ENCODE results near the gene SLC39A11.

The SLC39A11 gene

DNA sequence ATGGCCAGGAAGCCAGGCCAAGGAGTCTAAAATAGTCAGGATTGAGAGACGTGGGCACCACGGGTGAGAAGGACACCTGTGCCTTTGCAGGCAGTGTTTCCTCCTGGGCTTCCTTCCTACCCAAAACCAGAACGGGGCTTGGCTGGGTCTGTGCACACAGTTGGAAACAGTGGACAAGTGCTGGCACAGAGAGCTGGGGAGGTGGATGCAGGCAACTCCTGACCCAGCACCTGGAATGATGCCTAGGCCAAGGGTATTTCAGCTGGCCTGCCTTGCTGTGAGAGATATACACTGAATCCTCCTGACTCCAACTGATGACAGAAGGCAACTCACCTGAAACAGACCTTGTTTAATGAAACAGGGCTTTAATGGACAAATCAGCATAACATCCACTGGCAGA lies 186.2 kb downstream of the SLC39A11 start:
- Histone ChIP-seq H2AFZ (ENCODE audit: low read depth, low read length) (no peak overlapping the region), H3K18ac (ENCODE audit: low read depth in 1 of 2, low read length in 2 of 2) (no peak overlapping the region), H3K27me3 (ENCODE audit: control insufficient read depth in 1 of 2, insufficient read depth in 1 of 2, low read length in 2 of 2) (no peaks in the 10 kb centered on the region), H3K4me3 (ENCODE audit: insufficient read depth in 1 of 2, low read depth in 1 of 2, low read length in 2 of 2) (no peak overlapping the region), H2BK5ac (ENCODE audit: low read depth, low read length, poor library complexity, severe bottlenecking) (no peak overlapping the region), H2BK15ac (ENCODE audit: low read depth, poor library complexity, severe bottlenecking) (no peak overlapping the region), H4K91ac (ENCODE audit: low read length) (no peak overlapping the region), H2AK5ac (ENCODE audit: low read length, severe bottlenecking) (no peak overlapping the region), H2BK12ac (ENCODE audit: low read length in 2 of 2) (no peak overlapping the region), H3K79me1 (replicated peaks; ENCODE audit: low read length, poor library complexity, severe bottlenecking) (no peaks in the 10 kb centered on the region), H3K4ac (ENCODE audit: low read depth in 1 of 2, low read length in 2 of 2) (no peak overlapping the region), H3K23ac (ENCODE audit: low read length in 2 of 2) (no peak overlapping the region), H3K27ac (ENCODE audit: low read length, poor library complexity, severe bottlenecking) (no peak overlapping the region), H4K8ac (ENCODE audit: low read length) (no peak overlapping the region), H3K9ac (ENCODE audit: low read length) (no peak overlapping the region), H3K9me3 (ENCODE audit: control insufficient read depth, low read length) (no peaks in the 10 kb centered on the region), H2BK120ac (ENCODE audit: low read depth, low read length) (no peak overlapping the region), H3K36me3 (ENCODE audit: control insufficient read depth in 1 of 2, insufficient read depth in 2 of 2, low read depth in 1 of 2, low read length in 2 of 2) (peaks cover 0 to 4% of the 10 kb centered on the region in 2 experiments), H3K14ac (ENCODE audit: low read length in 2 of 2) (no peak overlapping the region), H3K4me1 (ENCODE audit: control insufficient read depth, insufficient read depth, low read depth, low read length) (peaks cover 7% of the 10 kb centered on the region), H3K4me2 (ENCODE audit: low read length, poor library complexity, severe bottlenecking) (no peak overlapping the region)
- WGBS, result 89% methylated on average over 3 of the region's 3 CpGs
- DNase-seq, result no peak

DNA sequence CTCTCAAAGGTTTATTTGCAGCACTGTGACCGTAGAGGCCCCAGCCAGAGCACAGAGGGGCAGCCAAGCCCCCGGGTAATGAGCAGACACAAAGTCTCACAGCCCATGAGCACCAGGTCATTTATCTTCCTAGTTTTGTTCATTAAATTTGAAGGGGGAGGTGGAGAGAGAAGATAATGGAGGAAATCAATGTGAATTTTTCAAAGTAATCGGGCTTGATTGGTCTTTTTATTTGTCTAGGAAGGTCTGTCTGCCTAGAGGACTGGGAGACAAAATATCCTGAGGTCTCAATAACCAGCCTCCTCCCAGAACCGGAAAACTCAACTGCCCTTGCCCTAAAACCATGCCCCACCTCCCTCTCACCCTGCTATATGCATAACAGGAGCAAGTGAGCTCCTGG lies 189.0 kb downstream of the SLC39A11 start:
- 71% methylated on average over 4 of the region's 4 CpGs for WGBS
- no peak overlapping the region for H4K91ac ChIP-seq (ENCODE audit: low read length)
- H3K79me1 ChIP-seq (replicated peaks; ENCODE audit: low read length, poor library complexity, severe bottlenecking), result no peaks in the 10 kb centered on the region
- H3K4me1 ChIP-seq (ENCODE audit: control insufficient read depth, insufficient read depth, low read depth, low read length), result peaks cover 7% of the 10 kb centered on the region
- no peak overlapping the region for H3K23ac ChIP-seq (ENCODE audit: low read length in 2 of 2)
- no peak overlapping the region for H3K4me2 ChIP-seq (ENCODE audit: low read length, poor library complexity, severe bottlenecking)
- no peak overlapping the region for H3K18ac ChIP-seq (ENCODE audit: low read depth in 1 of 2, low read length in 2 of 2)
- no peak overlapping the region for H2AFZ ChIP-seq (ENCODE audit: low read depth, low read length)
- H2BK12ac ChIP-seq (ENCODE audit: low read length in 2 of 2), result no peak overlapping the region
- H2BK5ac ChIP-seq (ENCODE audit: low read depth, low read length, poor library complexity, severe bottlenecking), result no peak overlapping the region
- no peak overlapping the region for H4K8ac ChIP-seq (ENCODE audit: low read length)
- H3K4me3 ChIP-seq (ENCODE audit: insufficient read depth in 1 of 2, low read depth in 1 of 2, low read length in 2 of 2), result no peak overlapping the region
- H3K27me3 ChIP-seq (ENCODE audit: control insufficient read depth in 1 of 2, insufficient read depth in 1 of 2, low read length in 2 of 2), result no peaks in the 10 kb centered on the region
- H3K9me3 ChIP-seq (ENCODE audit: control insufficient read depth, low read length), result no peaks in the 10 kb centered on the region
- no peak overlapping the region for H2BK15ac ChIP-seq (ENCODE audit: low read depth, poor library complexity, severe bottlenecking)
- no peak overlapping the region for H3K27ac ChIP-seq (ENCODE audit: low read length, poor library complexity, severe bottlenecking)
- H3K14ac ChIP-seq (ENCODE audit: low read length in 2 of 2), result no peak overlapping the region
- no peak overlapping the region for H2AK5ac ChIP-seq (ENCODE audit: low read length, severe bottlenecking)
- H2BK120ac ChIP-seq (ENCODE audit: low read depth, low read length), result no peak overlapping the region
- no peak overlapping the region for H3K4ac ChIP-seq (ENCODE audit: low read depth in 1 of 2, low read length in 2 of 2)
- peaks cover 0 to 3% of the 10 kb centered on the region in 2 experiments for H3K36me3 ChIP-seq (ENCODE audit: control insufficient read depth in 1 of 2, insufficient read depth in 2 of 2, low read depth in 1 of 2, low read length in 2 of 2)
- no peak for DNase-seq
- no peak overlapping the region for H3K9ac ChIP-seq (ENCODE audit: low read length)

DNA sequence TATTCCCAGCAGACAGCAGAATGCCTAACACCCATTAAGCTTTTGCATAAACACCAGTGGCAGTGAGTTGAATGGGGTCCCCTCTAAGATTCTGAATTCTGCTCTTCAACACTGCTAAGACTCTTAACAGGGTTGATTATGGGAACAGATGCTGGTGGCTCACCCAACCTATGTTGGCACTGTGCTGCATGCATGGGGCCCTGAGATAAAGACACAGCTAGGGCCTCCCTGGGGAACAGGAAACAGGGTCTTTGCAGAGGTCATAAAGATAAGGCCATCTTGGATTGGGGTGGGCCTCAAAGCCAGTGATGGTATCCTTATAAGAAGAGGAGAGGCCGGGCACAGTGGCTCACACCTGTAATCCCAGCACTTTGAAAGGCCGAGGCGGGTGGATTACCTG lies 190.8 kb downstream of the SLC39A11 start:
- H2BK120ac ChIP-seq (ENCODE audit: low read depth, low read length), result no peak overlapping the region
- no peaks in the 10 kb centered on the region for H3K36me3 ChIP-seq (ENCODE audit: control insufficient read depth in 1 of 2, insufficient read depth in 2 of 2, low read depth in 1 of 2, low read length in 2 of 2)
- no peak overlapping the region for H2BK12ac ChIP-seq (ENCODE audit: low read length in 2 of 2)
- H3K4ac ChIP-seq (ENCODE audit: low read depth in 1 of 2, low read length in 2 of 2), result no peak overlapping the region
- H3K23ac ChIP-seq (ENCODE audit: low read length in 2 of 2), result no peak overlapping the region
- no peaks in the 10 kb centered on the region for H3K4me1 ChIP-seq (ENCODE audit: control insufficient read depth, insufficient read depth, low read depth, low read length)
- H2BK5ac ChIP-seq (ENCODE audit: low read depth, low read length, poor library complexity, severe bottlenecking), result no peak overlapping the region
- H3K4me2 ChIP-seq (ENCODE audit: low read length, poor library complexity, severe bottlenecking), result no peak overlapping the region
- H3K9ac ChIP-seq (ENCODE audit: low read length), result no peak overlapping the region
- DNase-seq, result no peak
- H3K14ac ChIP-seq (ENCODE audit: low read length in 2 of 2), result no peak overlapping the region
- no peaks in the 10 kb centered on the region for H3K27me3 ChIP-seq (ENCODE audit: control insufficient read depth in 1 of 2, insufficient read depth in 1 of 2, low read length in 2 of 2)
- H3K4me3 ChIP-seq (ENCODE audit: insufficient read depth in 1 of 2, low read depth in 1 of 2, low read length in 2 of 2), result no peak overlapping the region
- no peaks in the 10 kb centered on the region for H3K79me1 ChIP-seq (replicated peaks; ENCODE audit: low read length, poor library complexity, severe bottlenecking)
- H2AFZ ChIP-seq (ENCODE audit: low read depth, low read length), result no peak overlapping the region
- no peak overlapping the region for H4K91ac ChIP-seq (ENCODE audit: low read length)
- no peak overlapping the region for H2AK5ac ChIP-seq (ENCODE audit: low read length, severe bottlenecking)
- no peak overlapping the region for H3K18ac ChIP-seq (ENCODE audit: low read depth in 1 of 2, low read length in 2 of 2)
- no peak overlapping the region for H4K8ac ChIP-seq (ENCODE audit: low read length)
- H3K9me3 ChIP-seq (ENCODE audit: control insufficient read depth, low read length), result no peaks in the 10 kb centered on the region
- WGBS, result 100% methylated on average over 1 of the region's 3 CpGs
- no peak overlapping the region for H2BK15ac ChIP-seq (ENCODE audit: low read depth, poor library complexity, severe bottlenecking)
- no peak overlapping the region for H3K27ac ChIP-seq (ENCODE audit: low read length, poor library complexity, severe bottlenecking)

DNA sequence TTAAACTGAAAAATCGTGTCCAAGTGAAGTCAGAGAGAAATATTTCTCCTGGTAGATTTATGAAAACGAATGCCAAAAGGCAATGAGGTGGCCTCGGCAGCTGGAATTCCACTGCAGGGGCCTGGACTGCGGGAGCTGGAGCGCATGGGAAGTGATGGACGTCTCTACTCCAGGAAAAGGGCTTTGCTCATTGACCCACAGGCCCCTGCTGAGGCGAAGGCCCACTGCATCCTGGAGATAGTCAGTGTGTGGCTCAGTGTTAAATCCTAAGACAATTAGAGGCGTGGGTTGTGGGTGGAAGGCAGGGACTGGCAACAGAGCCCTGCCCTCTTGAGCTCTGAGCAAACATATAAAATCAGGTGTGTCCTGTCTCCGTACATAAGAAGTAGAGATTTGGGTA lies 191.4 kb downstream of the SLC39A11 start:
- DNase-seq, result no peak
- WGBS, result 72% methylated on average over 9 of the region's 9 CpGs
- Histone ChIP-seq H4K91ac (ENCODE audit: low read length) (no peak overlapping the region), H3K9ac (ENCODE audit: low read length) (no peak overlapping the region), H2BK5ac (ENCODE audit: low read depth, low read length, poor library complexity, severe bottlenecking) (no peak overlapping the region), H3K14ac (ENCODE audit: low read length in 2 of 2) (no peak overlapping the region), H3K9me3 (ENCODE audit: control insufficient read depth, low read length) (no peaks in the 10 kb centered on the region), H3K27ac (ENCODE audit: low read length, poor library complexity, severe bottlenecking) (no peak overlapping the region), H2BK15ac (ENCODE audit: low read depth, poor library complexity, severe bottlenecking) (peak overlapping the region; percentile 33), H3K79me1 (replicated peaks; ENCODE audit: low read length, poor library complexity, severe bottlenecking) (no peaks in the 10 kb centered on the region), H3K36me3 (ENCODE audit: control insufficient read depth in 1 of 2, insufficient read depth in 2 of 2, low read depth in 1 of 2, low read length in 2 of 2) (no peaks in the 10 kb centered on the region), H3K4ac (ENCODE audit: low read depth in 1 of 2, low read length in 2 of 2) (no peak overlapping the region), H2AK5ac (ENCODE audit: low read length, severe bottlenecking) (no peak overlapping the region), H2BK120ac (ENCODE audit: low read depth, low read length) (no peak overlapping the region), H3K23ac (ENCODE audit: low read length in 2 of 2) (no peak overlapping the region), H2BK12ac (ENCODE audit: low read length in 2 of 2) (no peak overlapping the region), H3K4me1 (ENCODE audit: control insufficient read depth, insufficient read depth, low read depth, low read length) (no peaks in the 10 kb centered on the region), H3K4me3 (ENCODE audit: insufficient read depth in 1 of 2, low read depth in 1 of 2, low read length in 2 of 2) (no peak overlapping the region), H2AFZ (ENCODE audit: low read depth, low read length) (no peak overlapping the region), H3K27me3 (ENCODE audit: control insufficient read depth in 1 of 2, insufficient read depth in 1 of 2, low read length in 2 of 2) (no peaks in the 10 kb centered on the region), H3K4me2 (ENCODE audit: low read length, poor library complexity, severe bottlenecking) (no peak overlapping the region), H4K8ac (ENCODE audit: low read length) (no peak overlapping the region), H3K18ac (ENCODE audit: low read depth in 1 of 2, low read length in 2 of 2) (no peak overlapping the region)

All from mesenchymal stem cell (in vitro differentiated cells and primary cell).